Femur (tissue), 1 donor: ENCODE data around the gene EYA4.
A peak's percentile ranks its signal among the peaks of the same experiment; 100 is the strongest.

Source experiments
- DNase-seq: peaks from one replicate; pipeline ENCODE4 v3.0.0-alpha.2; 2017

EYA4 gene

DNA sequence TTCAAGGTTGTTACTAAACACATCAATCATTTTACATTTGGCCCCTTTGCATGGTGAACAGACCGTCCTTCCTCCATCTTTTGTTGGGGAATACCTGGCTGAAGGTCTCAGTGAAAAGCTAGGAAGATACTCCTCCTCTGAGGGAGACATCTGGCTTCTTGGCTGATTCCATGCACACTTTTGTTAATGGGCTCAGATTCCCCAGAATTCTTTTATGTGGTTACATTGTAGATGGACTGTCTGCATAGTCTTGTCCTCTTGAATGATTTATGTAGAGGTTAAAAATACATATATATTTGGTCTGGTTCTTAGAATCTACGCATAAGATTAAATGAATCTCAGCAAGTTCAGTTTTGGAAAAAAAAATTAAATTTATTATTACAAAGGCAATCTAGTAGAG is 167.0 kb downstream of the EYA4 start:
- DNase-seq, result no peak

DNA sequence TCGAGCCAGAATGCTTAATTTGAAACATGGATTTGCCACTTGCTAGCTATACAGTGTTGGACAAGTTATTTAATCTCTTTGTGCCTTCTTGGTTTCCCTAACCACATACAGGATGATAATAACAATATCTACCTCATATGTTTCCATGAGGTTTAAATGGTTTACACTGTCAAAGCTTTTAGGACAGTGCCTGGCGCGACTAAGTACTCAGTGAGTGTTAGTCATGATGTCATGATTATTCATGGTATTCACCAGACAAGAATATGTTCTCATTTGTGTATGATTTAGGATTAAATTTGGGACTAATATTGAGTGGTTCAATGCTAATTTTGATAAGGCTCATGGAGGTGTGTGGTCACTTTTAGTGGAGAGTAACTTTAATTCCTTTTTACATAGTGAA is 167.4 kb downstream of the EYA4 start:
- no peak for DNase-seq

DNA sequence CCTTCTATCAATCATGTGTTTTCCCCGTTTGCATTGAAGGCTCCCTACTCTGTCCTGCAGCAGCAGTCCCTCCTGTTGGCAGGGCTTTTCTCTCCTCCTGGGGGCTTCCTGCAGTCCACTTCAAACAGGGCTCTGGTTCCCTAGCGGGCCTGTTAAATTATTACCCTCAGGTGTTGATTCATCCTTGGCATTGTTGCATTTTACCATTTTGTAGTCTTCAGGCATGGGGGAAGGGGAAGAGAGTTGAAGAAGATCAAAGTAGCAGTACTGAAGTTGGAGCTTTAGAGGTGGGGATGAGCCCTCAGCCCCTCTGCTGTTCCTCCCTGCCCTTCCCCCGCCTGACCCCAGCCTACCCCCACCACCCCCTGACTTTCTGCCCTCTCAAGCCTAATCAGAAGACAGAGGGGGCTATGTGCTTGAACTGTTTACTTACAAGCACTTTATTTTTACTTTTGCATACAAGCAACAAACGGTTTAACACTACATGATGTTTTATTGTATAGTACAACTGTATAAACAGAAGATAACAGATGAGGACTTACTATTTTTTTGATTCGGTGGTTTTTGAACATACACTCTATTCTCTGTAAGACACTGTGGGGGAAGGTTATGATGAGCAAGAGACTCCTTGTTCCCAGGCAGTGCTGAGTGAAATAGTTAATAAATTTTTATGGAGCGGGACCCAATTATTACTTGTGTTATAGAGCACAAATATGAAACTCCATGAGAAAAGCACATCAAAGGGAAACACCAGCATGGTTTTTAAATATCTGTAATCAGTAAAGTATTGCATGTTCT is 169.7 kb downstream of the EYA4 start:
- DNase-seq, result no peak

DNA sequence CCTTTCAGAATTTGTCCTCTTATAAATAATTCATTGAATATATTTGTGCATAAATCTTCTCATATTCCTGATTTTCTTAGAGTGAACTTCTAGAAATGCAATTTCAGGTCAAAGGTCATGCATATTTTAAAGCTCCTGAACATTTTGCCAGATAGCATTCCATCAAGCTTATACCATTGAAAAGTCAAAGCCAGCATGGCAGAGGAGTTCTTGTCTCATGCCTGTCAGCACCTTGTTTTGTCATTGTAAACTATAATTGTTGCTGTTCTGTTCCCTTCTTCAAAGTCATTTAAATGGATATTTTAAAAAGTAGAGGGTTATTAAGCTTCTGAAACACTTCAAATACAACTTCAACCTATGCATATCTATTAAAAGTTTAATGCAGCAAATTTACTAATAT is 170.6 kb downstream of the EYA4 start:
- DNase-seq, result no peak

DNA sequence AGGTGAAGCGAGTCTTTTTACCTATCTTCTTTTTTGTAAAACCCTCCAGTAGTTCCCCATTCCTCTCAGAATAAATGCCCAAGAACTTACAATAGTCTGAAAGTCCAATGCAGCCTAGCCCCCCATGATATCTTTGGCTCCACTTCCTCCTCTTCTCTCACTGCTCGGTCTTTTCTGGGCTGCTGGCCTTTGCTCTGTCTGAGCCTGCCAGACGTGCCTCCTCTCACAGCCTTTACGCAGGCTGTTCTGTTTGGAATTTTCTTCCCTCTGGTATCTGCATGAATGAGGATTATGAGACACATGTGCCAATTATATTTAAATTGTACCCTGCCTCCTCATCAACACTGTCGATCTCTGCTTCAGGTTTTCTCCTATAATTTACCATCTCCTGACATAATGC is 174.1 kb downstream of the EYA4 start:
- no peak for DNase-seq

DNA sequence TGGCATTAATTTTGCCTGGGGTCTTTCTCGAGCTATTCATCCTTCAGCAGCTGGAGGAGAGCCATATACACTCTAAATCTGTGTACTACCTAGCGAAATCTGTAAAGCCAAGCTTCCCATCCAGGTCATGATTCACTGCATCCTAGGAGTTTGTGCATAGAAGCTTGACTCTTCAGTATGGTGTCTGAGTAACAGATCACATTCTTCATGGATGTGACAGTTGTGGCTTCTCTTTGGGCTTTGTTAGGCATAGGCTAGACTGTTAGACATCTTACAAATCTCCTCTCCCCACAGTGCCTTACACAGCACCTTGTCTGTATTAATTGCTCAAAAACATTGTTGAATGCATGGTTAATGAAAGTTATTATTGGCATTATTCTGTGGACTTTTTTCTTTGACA is 177.0 kb downstream of the EYA4 start:
- no peak for DNase-seq

DNA sequence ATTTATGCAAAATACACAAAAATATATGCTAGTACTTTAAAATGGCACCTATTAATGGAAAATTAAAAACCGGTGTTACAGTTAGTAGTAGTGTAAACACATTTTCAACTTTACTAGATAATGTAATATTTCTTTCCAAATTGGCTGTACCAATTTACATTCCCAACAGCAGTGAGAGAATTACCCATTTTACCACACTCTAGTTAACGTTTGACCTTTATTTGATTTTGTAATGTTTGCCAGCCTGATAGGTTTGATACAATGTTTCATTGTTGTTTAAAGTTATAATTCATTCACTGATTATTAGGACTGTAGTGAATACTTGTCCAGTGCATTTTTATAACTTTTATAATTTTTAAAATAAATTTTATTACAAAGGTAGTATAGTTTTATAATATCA is 182.1 kb downstream of the EYA4 start:
- no peak for DNase-seq

DNA sequence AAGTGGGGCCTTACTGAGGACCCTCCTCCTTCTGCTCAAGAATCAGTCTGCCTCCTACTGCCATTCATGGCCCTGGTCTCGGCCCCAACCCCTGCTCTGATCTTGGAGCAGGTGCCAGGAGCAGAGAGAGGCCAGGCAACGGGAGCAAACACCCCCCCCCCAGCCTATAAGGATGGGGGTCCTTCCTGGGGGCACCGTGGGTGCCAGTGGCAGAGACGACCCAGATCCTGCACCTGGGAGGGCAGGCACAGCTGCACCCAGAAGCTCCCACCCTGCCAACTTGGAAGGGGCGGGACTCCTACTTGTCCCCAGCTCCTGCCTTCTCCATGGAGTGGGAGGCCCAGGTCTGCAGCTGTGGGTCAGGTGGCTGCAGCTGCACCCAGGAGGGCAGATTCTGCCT is 183.2 kb downstream of the EYA4 start:
- DNase-seq, result no peak

DNA sequence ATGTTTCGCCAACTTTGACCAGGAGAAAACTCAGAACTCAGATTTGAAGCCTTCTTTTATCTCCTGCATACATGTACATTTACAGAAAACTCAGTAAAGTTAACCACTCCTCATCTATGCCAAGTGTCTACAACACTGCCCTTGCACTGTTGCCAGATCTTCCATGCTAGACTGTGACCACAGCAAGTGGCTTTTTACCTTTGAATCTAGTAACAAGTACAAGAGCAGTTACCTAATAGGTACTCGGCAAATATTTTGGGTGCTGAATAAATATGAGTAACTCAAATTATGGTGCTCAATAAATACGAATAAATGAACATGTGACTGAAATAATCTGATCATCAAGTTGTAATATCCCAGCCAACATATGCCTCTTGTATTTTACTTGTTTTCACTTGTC is 184.9 kb downstream of the EYA4 start:
- DNase-seq, result no peak

DNA sequence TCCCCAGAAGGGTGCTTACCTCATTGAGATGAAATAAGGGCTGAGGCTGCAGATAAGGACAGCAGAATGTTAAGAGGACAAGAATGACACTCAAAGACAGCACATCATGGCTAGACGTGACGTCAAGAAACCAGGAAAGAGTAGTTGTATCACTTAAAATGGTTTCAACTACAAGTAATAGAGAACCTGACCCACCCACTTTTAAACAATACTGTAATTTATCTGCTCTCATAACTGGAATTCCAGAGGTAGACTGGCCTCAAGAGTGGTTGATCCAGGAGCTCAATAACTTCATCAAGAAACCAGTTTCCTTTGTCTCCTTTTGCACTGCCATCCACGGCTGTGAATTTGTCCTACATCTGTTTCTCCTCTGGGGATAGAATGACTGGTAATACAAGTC is 187.1 kb downstream of the EYA4 start:
- no peak for DNase-seq

DNA sequence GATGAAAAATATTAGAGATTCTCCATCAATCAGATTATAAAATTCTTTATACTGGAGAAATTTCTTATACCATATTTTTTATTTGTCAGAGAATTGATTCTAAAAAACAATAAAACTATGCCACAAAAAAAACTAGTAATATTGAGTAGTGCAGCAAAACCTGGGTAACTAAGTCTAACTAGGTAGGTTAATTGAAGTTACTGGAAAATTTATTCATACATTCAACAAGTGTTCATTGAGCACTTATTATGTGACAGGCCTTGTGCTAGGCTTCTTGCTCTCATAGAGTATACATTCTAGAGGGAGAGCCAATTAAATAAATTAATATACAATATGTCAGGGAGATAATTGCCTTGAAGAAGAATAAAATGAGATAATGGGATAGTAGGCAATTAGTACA is 189.4 kb downstream of the EYA4 start:
- no peak for DNase-seq

DNA sequence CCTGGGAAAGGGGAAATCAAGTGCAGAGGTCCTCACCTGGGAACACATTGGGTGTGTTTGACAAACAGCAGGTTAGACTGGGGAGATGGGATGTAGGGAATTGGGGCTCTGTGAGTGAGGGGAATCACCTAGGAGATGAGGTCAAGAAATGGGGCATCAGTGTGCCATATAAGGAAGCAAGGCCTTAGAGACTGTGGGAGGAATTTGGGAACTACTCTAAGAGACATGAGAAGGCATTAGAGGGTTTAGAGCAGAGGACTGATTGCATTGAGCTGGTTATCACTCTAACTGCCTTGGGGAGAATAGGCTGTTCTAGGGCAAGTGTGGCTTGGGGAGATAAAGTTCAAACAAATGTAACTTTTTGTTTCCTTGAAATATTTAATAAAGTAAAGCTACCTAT is 189.9 kb downstream of the EYA4 start:
- no peak for DNase-seq

DNA sequence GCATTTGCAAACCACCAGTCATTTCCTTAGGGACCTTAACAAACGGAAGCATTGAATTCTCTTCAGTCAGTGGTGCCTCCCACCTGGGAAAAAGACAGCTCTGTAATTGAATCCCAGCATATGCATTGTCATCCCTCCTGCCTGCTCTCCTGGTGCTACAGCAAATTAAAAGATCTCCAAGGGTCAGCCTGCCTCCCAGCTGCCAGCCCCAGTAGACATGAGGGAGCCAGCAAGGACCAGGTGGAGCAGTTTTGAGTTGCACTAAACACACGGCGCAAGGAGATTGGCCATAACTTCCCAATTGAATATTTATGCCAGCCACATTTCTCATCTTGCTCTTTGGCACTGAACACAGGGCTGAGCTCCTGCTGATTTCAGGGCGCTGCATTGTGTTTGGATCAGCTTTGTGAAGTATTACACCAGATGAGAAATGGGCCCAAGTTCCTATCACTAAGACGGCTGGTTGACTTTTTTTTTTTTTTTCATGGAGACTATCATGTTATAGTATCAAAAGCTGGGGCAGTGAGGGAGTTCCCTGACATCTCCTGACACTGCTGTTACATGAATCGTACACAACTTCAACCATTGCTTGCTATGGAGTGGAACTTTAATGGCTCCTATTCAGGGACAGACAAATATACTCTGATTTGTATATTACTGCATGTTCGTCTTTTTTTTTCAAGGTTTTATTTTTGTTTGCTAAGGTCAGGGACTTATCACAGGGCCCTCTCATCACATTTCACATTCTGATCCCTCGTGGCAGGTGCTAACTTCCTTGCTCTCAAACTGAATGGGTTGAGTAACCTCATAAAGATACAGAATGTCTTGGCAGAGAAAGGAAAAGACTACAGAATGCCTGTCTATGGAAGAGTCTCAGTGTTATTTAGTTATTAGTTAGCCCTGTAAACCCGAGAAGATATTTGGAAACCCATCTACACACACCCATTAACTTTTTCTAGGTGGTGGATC is 191.1 kb downstream of the EYA4 start:
- DNase-seq, result peak; percentile 30

DNA sequence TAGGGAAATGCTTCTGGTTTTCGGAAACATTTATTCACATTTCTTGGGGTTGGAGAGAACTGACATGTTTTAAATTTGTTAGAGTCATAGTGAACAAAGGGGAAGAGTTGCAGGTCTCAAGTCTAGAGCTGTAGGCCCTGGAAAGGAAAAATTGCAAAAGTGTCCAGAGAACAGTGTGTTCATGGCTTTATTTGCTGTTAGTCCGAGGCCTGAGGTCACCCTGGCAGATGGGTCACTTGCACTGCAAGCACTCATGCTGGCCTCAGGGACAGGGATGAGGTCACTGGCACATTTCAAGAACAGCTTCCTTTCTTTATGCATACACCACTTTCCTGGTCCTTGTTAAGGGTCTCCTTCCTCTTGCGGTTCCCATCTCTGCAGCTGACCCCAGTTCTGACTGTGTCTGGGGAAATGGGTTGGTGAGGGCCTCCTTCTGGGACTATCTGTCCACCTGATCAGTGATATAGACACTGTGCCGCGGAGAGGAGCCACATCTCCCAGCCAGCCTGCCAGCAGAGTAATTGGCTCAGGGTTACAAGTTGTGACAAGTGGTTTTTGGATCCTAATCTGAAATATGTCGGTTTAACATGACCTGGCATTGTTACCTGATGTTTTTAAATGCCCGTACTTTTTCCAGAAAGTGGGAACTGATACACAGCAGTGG is 194.0 kb downstream of the EYA4 start:
- DNase-seq, result no peak

DNA sequence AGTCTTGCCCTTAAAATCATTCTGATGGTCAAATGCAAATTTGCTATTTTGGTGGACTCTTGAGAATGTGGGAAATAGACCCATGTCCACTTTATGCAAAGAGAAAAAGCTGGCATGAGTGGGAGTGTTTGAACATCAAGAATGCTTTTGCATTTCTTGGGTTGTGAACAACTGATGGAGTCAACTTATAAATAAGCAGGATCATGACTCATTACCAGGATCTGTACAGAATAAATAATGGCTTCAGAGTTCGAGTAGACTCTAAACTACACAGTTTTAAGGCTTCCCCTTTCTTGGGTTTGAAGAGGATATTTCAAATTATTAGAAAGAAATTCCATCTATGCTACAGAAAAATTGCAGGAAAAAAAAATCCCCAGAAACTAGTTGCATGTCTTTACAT is 195.5 kb downstream of the EYA4 start:
- DNase-seq, result no peak

DNA sequence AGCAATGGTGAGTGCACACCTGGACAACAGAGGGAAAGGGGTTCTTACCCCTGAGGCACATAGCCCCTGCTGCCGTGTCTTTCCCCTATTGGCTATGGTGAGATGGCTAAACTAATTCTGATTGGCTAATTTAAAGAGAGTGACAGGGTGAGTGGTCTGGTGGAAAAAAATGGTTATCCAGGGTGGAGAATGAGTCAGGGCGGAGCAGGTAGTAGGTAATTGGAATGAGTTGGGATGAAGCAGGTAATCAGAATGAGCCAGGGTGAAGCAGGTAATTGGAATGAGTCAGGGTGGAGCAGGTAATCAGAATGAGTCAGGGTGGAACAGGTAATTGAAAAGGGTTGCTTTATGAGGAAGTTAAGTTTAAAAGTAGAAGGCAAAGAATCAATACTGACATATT is 200.3 kb downstream of the EYA4 start:
- no peak for DNase-seq

DNA sequence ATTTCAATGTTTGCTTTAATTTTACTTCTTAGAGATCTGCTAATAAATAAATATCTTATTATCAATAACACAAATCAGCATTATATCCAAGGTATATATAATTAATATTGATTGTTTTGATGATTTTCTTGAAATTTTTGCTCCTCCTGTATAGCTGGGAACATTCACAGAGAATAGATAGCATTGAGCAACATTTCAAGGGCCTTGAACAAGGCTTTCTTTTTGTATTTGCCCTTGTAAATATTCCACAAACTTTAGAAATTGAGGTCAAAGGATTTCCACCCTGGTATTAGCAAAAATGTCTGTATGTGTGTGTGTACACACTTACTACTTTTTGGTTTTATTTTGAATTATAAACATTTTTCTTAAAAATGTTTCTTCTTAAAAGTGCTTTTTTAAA is 205.6 kb downstream of the EYA4 start:
- DNase-seq, result no peak

DNA sequence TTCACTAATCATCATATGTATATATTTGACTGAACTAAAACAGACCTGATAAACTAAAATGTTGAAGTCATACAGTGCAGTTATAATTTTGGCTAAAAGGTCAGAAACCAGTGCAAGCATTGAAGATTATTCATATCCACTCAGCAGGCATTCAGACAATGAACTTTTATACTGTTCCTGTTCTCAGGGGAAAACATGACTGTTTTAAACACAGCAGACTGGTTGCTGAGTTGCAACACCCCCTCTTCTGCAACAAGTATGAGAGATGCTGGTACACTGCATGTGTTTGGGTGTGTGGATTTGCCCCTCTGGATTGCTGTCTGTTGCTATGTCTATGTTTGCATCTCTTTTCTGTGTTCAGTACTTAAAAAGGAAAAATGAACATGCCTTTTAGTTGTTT is 206.8 kb downstream of the EYA4 start:
- no peak for DNase-seq

DNA sequence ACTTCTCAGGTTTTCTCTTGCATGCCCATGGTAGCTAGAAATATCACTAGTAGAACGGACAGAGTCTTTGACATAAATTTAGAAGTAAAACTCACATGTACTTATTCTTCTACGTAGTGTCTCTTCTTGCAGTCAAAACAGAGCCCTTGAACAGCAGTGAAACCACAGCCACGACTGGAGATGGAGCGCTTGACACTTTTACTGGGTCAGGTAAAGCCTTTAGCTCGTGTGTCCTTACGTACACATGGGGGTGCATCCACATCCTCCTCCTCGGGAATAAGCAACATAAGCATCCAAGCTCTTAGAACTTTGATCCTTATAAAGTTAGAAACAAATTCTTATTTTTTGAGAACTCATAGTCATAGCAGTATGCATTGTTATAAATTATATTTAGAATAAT is 215.3 kb downstream of the EYA4 start:
- DNase-seq, result no peak

DNA sequence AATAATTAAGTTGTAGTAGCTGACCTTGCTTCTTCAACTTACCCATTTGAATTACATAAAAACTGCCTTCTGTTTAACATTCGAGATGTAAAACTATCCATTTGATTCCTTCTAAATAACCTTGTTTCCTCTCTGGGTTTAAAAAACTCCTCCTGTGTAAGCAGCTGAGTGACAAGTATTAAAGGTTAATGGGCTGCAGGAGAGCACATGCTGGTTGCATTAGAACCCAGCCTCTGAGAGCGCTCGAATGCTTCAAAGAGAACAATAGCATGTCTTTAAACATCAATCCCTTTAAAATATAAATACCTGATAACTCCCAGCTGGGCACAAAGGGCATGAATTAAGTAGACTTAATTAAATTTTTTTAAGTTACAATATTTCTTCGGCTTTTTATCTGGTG is 215.8 kb downstream of the EYA4 start:
- DNase-seq, result no peak

DNA sequence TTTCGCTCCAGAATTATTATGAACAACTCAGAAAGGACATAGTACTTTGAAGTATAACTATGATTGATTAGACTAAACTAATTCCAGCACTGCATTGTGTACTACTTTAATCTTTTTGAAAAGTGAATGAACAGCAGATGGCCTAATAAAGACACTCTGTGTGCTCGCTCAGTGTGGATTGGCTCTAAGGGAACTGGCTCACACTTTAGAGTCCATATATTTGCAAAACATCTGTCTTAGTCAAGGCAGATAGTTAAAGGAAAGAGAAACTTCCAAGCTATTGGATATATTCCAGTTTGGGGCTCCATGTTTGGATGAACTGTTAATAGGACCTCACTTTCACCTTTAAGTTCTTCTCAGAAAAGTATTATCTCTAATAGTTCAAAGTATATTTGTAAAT is 218.9 kb downstream of the EYA4 start:
- no peak for DNase-seq

DNA sequence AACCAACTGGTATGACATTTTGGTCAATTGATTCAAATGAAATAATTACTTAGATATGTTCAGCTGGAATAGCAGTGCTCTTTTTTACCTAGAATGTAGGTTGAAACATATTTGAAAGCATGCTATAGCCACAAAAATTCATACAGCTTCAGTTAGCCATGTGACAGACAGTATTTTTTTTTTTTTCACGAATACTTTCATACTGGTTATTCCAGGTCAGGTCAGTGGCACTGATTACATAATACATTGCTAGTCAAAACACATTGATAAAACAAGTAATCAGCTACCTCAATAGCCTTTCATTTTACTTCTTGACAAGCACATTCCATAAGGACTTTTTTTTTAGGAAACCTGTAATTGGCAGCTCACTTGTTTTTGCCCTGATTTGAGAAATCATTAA is 222.6 kb downstream of the EYA4 start:
- no peak for DNase-seq

DNA sequence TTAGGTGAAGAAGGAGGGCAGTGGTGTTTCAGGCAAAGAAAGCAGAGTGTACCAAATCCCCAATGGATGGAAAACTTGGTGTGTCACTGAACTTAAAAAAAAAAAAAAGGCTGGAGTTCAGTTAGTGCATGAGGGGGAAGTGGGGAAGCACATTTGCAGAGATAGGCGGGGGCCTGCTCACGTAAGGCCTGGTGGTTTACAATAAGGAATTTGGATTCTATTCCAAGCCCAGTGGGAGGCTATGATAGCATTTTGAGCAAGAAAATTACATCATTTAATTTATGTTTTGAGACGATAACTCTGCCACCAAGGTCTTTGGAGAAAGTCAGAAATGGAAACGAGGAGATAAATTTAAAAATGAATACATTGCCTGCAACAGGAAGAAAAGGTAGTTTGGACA is 225.5 kb downstream of the EYA4 start:
- DNase-seq, result no peak
